ENCODE data around the gene ENTPD6.

ENTPD6 gene

DNA sequence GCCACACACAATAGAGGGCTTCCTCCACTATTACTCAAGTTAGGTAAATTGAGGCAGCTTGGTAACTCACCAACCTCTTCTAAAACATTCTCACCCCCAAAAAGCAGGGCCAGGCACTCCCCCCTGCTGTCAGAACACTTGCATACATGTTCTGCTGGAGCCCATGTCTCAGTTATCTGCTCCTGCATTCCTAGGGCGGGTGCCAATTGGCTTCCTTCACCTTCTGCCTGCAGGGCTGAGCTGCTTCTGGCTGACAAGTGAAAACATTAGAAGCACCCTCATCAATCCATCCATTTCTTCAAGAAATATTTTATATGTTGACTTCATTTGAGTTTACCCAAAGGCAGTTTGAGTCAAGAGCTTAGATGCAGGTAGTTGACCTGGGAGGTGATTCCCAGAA is 4.5 kb upstream of the ENTPD6 start:
- no peak for ATAC-seq
- TF ChIP-seq ESRRG (CRISPR knock-in tag; IDR thresholded peaks at IDR 0.05) (no peak), OSR1 (CRISPR knock-in tag; IDR thresholded peaks at IDR 0.05) (no peak), ISL1 (CRISPR knock-in tag; IDR thresholded peaks at IDR 0.05) (no peak)

DNA sequence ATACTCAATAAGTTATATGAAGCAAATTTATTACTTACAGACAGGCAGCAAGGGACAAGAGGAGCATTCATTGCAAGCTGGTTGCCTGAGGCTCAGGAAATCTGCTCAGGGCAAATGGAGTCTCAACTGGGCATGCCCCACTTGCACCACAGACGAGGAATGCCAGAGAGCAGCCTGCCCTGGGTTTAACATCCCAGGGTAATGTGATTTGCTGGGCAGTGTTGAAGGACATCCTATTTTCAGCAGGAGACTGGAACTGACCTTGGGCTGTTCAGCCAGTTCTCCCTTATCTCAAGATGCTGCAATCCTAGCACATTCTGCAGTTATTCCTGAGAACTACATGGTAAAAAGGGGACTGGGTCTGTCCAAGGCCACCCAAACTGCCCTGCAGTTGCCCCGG is 3.8 kb upstream of the ENTPD6 start:
- ATAC-seq, result no peak

DNA sequence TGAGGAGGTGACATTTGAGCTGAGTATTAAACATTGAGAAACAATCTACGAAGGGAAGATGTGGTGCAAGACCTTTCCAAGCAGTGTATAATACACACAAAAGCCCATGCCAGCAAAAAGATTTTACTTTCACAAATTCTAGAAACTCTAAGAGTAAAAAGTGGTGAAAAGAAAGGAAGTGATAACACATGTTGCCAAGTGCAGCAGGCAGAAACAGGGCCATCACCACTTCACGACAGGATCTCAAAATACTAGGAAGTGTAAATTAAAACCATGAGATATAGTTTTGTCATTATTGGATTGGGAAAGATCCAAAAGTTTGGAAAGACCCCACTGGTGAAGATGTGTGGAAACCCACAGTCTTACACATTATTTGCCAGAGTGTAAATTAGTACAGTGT is 1.7 kb upstream of the ENTPD6 start:
- no peak for TF ChIP-seq ZNF8 (CRISPR knock-in tag; IDR thresholded peaks at IDR 0.05)
- TF ChIP-seq ARNTL (CRISPR knock-in tag; IDR thresholded peaks at IDR 0.05; ENCODE audit: borderline replicate concordance, low read depth), result no peak
- no peak for TF ChIP-seq ZFP3 (CRISPR knock-in tag; IDR thresholded peaks at IDR 0.05)
- TF ChIP-seq TCF4 (CRISPR knock-in tag; IDR thresholded peaks at IDR 0.05; ENCODE audit: borderline replicate concordance), result no peak
- TF ChIP-seq, protein P1, sequence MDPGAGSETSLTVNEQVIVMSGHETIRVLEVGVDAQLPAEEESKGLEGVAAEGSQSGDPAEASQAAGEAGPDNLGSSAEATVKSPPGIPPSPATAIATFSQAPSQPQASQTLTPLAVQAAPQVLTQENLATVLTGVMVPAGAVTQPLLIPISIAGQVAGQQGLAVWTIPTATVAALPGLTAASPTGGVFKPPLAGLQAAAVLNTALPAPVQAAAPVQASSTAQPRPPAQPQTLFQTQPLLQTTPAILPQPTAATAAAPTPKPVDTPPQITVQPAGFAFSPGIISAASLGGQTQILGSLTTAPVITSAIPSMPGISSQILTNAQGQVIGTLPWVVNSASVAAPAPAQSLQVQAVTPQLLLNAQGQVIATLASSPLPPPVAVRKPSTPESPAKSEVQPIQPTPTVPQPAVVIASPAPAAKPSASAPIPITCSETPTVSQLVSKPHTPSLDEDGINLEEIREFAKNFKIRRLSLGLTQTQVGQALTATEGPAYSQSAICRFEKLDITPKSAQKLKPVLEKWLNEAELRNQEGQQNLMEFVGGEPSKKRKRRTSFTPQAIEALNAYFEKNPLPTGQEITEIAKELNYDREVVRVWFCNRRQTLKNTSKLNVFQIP (CRISPR knock-in tag; IDR thresholded peaks at IDR 0.05; ENCODE audit: borderline replicate concordance, low read depth), result no peak
- TF ChIP-seq TOX (CRISPR knock-in tag; IDR thresholded peaks at IDR 0.05; ENCODE audit: borderline replicate concordance), result no peak
- no peak for TF ChIP-seq ZFP30 (CRISPR knock-in tag; IDR thresholded peaks at IDR 0.05)
- no peak for TF ChIP-seq ESRRG (CRISPR knock-in tag; IDR thresholded peaks at IDR 0.05)
- TF ChIP-seq ZNF70 (CRISPR knock-in tag; IDR thresholded peaks at IDR 0.05), result no peak
- TF ChIP-seq, protein P2, sequence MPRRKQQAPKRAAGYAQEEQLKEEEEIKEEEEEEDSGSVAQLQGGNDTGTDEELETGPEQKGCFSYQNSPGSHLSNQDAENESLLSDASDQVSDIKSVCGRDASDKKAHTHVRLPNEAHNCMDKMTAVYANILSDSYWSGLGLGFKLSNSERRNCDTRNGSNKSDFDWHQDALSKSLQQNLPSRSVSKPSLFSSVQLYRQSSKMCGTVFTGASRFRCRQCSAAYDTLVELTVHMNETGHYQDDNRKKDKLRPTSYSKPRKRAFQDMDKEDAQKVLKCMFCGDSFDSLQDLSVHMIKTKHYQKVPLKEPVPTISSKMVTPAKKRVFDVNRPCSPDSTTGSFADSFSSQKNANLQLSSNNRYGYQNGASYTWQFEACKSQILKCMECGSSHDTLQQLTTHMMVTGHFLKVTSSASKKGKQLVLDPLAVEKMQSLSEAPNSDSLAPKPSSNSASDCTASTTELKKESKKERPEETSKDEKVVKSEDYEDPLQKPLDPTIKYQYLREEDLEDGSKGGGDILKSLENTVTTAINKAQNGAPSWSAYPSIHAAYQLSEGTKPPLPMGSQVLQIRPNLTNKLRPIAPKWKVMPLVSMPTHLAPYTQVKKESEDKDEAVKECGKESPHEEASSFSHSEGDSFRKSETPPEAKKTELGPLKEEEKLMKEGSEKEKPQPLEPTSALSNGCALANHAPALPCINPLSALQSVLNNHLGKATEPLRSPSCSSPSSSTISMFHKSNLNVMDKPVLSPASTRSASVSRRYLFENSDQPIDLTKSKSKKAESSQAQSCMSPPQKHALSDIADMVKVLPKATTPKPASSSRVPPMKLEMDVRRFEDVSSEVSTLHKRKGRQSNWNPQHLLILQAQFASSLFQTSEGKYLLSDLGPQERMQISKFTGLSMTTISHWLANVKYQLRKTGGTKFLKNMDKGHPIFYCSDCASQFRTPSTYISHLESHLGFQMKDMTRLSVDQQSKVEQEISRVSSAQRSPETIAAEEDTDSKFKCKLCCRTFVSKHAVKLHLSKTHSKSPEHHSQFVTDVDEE (CRISPR knock-in tag; IDR thresholded peaks at IDR 0.05), result no peak
- no peak for TF ChIP-seq PPARA (CRISPR knock-in tag; IDR thresholded peaks at IDR 0.05; ENCODE audit: borderline replicate concordance)
- TF ChIP-seq BACH2 (CRISPR knock-in tag; IDR thresholded peaks at IDR 0.05; ENCODE audit: borderline replicate concordance), result no peak
- TF ChIP-seq, protein P3, sequence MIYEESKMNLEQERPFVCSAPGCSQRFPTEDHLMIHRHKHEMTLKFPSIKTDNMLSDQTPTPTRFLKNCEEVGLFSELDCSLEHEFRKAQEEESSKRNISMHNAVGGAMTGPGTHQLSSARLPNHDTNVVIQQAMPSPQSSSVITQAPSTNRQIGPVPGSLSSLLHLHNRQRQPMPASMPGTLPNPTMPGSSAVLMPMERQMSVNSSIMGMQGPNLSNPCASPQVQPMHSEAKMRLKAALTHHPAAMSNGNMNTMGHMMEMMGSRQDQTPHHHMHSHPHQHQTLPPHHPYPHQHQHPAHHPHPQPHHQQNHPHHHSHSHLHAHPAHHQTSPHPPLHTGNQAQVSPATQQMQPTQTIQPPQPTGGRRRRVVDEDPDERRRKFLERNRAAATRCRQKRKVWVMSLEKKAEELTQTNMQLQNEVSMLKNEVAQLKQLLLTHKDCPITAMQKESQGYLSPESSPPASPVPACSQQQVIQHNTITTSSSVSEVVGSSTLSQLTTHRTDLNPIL (CRISPR knock-in tag; IDR thresholded peaks at IDR 0.05; ENCODE audit: low read depth), result no peak
- ATAC-seq, result no peak

More for the DNA sequence above, 3.8 kb upstream of the ENTPD6 start:
- TF ChIP-seq, protein P4, sequence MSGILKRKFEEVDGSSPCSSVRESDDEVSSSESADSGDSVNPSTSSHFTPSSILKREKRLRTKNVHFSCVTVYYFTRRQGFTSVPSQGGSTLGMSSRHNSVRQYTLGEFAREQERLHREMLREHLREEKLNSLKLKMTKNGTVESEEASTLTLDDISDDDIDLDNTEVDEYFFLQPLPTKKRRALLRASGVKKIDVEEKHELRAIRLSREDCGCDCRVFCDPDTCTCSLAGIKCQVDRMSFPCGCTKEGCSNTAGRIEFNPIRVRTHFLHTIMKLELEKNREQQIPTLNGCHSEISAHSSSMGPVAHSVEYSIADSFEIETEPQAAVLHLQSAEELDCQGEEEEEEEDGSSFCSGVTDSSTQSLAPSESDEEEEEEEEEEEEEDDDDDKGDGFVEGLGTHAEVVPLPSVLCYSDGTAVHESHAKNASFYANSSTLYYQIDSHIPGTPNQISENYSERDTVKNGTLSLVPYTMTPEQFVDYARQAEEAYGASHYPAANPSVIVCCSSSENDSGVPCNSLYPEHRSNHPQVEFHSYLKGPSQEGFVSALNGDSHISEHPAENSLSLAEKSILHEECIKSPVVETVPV (CRISPR knock-in tag; IDR thresholded peaks at IDR 0.05), result no peak

DNA sequence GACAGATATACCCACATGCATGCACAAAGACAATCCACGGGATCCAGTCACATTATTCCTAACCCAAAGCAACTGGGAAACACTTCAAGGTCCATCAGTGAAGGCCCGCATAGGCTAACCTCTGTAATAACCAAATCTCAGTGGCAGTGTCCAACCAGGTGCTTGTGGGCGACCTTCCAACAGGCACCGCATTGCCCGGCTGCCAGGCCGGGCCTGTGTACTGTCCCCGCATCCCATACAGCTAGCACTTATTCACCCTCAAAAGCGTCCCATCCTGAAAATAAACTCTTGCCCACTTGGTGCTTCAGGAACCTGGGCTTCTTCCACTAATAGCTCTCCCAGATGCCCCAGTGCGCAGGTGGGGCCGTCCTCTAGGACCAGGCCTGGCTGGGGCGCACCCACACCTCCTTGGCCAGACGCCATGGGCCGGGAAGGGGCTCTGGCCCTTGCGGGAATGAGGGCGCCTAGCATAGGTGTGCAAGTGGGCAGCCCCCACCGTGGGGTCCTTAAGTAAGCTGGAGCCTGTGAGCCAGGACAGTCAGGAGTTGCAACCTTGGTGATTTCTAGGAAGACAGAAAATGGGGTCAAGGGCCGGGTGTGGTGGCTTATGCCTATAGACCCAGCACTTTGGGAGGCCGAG is 1.1 kb upstream of the ENTPD6 start:
- no peak for ATAC-seq
- TF ChIP-seq, protein P5, sequence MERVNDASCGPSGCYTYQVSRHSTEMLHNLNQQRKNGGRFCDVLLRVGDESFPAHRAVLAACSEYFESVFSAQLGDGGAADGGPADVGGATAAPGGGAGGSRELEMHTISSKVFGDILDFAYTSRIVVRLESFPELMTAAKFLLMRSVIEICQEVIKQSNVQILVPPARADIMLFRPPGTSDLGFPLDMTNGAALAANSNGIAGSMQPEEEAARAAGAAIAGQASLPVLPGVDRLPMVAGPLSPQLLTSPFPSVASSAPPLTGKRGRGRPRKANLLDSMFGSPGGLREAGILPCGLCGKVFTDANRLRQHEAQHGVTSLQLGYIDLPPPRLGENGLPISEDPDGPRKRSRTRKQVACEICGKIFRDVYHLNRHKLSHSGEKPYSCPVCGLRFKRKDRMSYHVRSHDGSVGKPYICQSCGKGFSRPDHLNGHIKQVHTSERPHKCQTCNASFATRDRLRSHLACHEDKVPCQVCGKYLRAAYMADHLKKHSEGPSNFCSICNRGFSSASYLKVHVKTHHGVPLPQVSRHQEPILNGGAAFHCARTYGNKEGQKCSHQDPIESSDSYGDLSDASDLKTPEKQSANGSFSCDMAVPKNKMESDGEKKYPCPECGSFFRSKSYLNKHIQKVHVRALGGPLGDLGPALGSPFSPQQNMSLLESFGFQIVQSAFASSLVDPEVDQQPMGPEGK (CRISPR knock-in tag; IDR thresholded peaks at IDR 0.05; ENCODE audit: borderline replicate concordance), result no peak
- TF ChIP-seq OSR1 (CRISPR knock-in tag; IDR thresholded peaks at IDR 0.05), result no peak
- no peak for TF ChIP-seq ZC3H10 (CRISPR knock-in tag; IDR thresholded peaks at IDR 0.05)
- no peak for TF ChIP-seq ARNTL (CRISPR knock-in tag; IDR thresholded peaks at IDR 0.05; ENCODE audit: borderline replicate concordance, low read depth)
- TF ChIP-seq, protein P4 (CRISPR knock-in tag; IDR thresholded peaks at IDR 0.05), result no peak
- TF ChIP-seq ZFP30 (CRISPR knock-in tag; IDR thresholded peaks at IDR 0.05), result no peak
